GM12878 (cell line): Measurements from ENCODE around the gene NDUFA13.

Source experiments
- BHLHE40 ChIP-seq, 2 experiments: fragments of 450-650 bp in 1 of 2; IDR thresholded peaks; 2 replicates each; pipeline ENCODE4 v1.6.1; 2011 to 2017; ENCODE audit warnings: low read depth in 2 of 2, borderline replicate concordance in 1 of 2, improper control_type of control experiment in 1 of 2, low read length in 1 of 2, mild to moderate bottlenecking in 1 of 2
- GABPA ChIP-seq: IDR thresholded peaks from 2 replicates; pipeline ENCODE4 v1.6.1; 2014; ENCODE audit warnings: antibody characterized with exemption, low read depth, mild to moderate bottlenecking, inconsistent platforms

- TF ChIP-seq GABPA (no peak), BHLHE40 (IDR thresholded peaks at IDR 0.05; ENCODE audit: borderline replicate concordance in 1 of 2, low read depth in 2 of 2, low read length in 1 of 2) (no peak)
These were observed 22.2 kb downstream of the NDUFA13 start, which contains the start of gene CILP2 for GRCh38 chr19:19538061-19538784.
